GM19239 (cell line): ENCODE results near the gene CES4A.
"Not testable (repeated sequence)": the region's sequence is repeated elsewhere in the genome, so short reads cannot be mapped to it uniquely, and the experiment has no call there.

Experiments used
- DNase-seq: peaks from one replicate; pipeline ENCODE4 v3.0.0; 2011; ENCODE audit warnings: low spot score; ENCODE audit not compliant: insufficient read length
- FAIRE-seq: peaks from 2 replicates; lab custom pipeline; 2011; peaks lifted over from hg19 to GRCh38; lab: Jason Lieb, UNC

The CES4A gene

GRCh38 chr16:66955363-66956153, 32.8 kb upstream of the CES4A start:
- DNase-seq, FAIRE-seq: not testable (repeated sequence)

GRCh38 chr16:66956154-66956457, 32.3 kb upstream of the CES4A start:
- FAIRE-seq, DNase-seq: not testable (repeated sequence)

- DNase-seq (no peak), FAIRE-seq (no peak)
Measured at GRCh38 chr16:66958857-66959703, 29.3 kb upstream of the CES4A start.

- no peak for FAIRE-seq
- no peak for DNase-seq
Measured at GRCh38 chr16:66959704-66960161, 28.7 kb upstream of the CES4A start.

GRCh38 chr16:66960270-66960669, 28.1 kb upstream of the CES4A start:
- no peak for FAIRE-seq
- DNase-seq: no peak

- DNase-seq: peak; percentile 46
- peak; percentile 89 for FAIRE-seq
Measured at GRCh38 chr16:66961065-66961744, 27.2 kb upstream of the CES4A start, which contains the start of gene CES3. Gene CES3, plus strand, starts transcription at chr16:66961266. Its CDS starts 42 bp downstream, at chr16:66961308.

GRCh38 chr16:66961914-66962313, 26.5 kb upstream of the CES4A start:
- FAIRE-seq (peak; percentile 52), DNase-seq (no peak)

- DNase-seq (no peak), FAIRE-seq (no peak)
Measured at GRCh38 chr16:66964049-66964448, 24.3 kb upstream of the CES4A start.

GRCh38 chr16:66968847-66969246, 19.5 kb upstream of the CES4A start:
- DNase-seq (no peak), FAIRE-seq (no peak)

- FAIRE-seq: no peak
Measured at GRCh38 chr16:66970775-66971720, 17.3 kb upstream of the CES4A start.

GRCh38 chr16:66972983-66973382, 15.4 kb upstream of the CES4A start:
- no peak for FAIRE-seq
- no peak for DNase-seq

More at GRCh38 chr16:66970775-66971720, 17.3 kb upstream of the CES4A start:
- DNase-seq: no peak

- FAIRE-seq: no peak
- no peak for DNase-seq
Measured at GRCh38 chr16:66973716-66974115, 14.7 kb upstream of the CES4A start.

GRCh38 chr16:66974156-66974931, 14.0 kb upstream of the CES4A start:
- not testable (repeated sequence) for DNase-seq, FAIRE-seq

GRCh38 chr16:66974932-66975246, 13.5 kb upstream of the CES4A start:
- not testable (repeated sequence) for FAIRE-seq, DNase-seq

- no peak for FAIRE-seq
Measured at GRCh38 chr16:66975302-66975893, 13.0 kb upstream of the CES4A start.

GRCh38 chr16:66976746-66977145, 11.6 kb upstream of the CES4A start:
- FAIRE-seq (no peak), DNase-seq (no peak)

More at GRCh38 chr16:66975302-66975893, 13.0 kb upstream of the CES4A start:
- no peak for DNase-seq

- FAIRE-seq (peak; percentile 82), DNase-seq (peak; percentile 95)
Measured at GRCh38 chr16:66977341-66978113, 10.9 kb upstream of the CES4A start.
